ENCODE measurements around the gene CYCS. TPM values are rescaled to one million over a fixed set of nuclear protein-coding genes. Genes with fewer than 3 reads are reported as not detected.

CYCS gene
- total and polyA plus RNA-seq, 11 donors: 125 to 774 (median 524) TPM

GRCh38 chr7:25158966-25159365 is 33.9 kb upstream of the CYCS start:
- Histone ChIP-seq H3K9me3 (no peaks in the 10 kb centered on the region), H3K4me1 (no peaks in the 10 kb centered on the region), H3K27me3 (no peaks in the 10 kb centered on the region), H3K36me3 (peaks cover 0 to 16% (median 4%) of the 10 kb centered on the region in 9 donors), H3K4me3 (no peak overlapping the region), H3K27ac (no peak overlapping the region)
- DNase-seq (no peak), ATAC-seq (no peak)
- WGBS, 4 donors: 86 to 93% (median 93%) methylated on average over 4 of the region's 4 CpGs
- intact Hi-C loops (cut with DNase I): loop anchor here in 1 of 10 donors (2.0 kb wide), 1 partner anchor 60 kb away; no protein-coding TSS in a partner anchor
- no peak for TF ChIP-seq POLR2A (IDR thresholded peaks at IDR 0.05)
- TF ChIP-seq, protein P1, sequence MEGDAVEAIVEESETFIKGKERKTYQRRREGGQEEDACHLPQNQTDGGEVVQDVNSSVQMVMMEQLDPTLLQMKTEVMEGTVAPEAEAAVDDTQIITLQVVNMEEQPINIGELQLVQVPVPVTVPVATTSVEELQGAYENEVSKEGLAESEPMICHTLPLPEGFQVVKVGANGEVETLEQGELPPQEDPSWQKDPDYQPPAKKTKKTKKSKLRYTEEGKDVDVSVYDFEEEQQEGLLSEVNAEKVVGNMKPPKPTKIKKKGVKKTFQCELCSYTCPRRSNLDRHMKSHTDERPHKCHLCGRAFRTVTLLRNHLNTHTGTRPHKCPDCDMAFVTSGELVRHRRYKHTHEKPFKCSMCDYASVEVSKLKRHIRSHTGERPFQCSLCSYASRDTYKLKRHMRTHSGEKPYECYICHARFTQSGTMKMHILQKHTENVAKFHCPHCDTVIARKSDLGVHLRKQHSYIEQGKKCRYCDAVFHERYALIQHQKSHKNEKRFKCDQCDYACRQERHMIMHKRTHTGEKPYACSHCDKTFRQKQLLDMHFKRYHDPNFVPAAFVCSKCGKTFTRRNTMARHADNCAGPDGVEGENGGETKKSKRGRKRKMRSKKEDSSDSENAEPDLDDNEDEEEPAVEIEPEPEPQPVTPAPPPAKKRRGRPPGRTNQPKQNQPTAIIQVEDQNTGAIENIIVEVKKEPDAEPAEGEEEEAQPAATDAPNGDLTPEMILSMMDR (IDR thresholded peaks at IDR 0.05): no peak

GRCh38 chr7:25151773-25152172 is 26.7 kb upstream of the CYCS start:
- intact Hi-C loops (cut with DNase I): no loop called here
- ATAC-seq (no peak), DNase-seq (no peak)
- Histone ChIP-seq H3K4me1 (no peaks in the 10 kb centered on the region), H3K36me3 (peaks cover 0 to 32% (median 4%) of the 10 kb centered on the region in 9 donors), H3K4me3 (no peak overlapping the region), H3K9me3 (no peaks in the 10 kb centered on the region), H3K27me3 (no peaks in the 10 kb centered on the region), H3K27ac (no peak overlapping the region)
- 81 to 94% (median 90%) methylated on average over 2 of the region's 2 CpGs for WGBS, 4 donors
- no peak for TF ChIP-seq POLR2A (IDR thresholded peaks at IDR 0.05)
- TF ChIP-seq, protein P1 (IDR thresholded peaks at IDR 0.05): no peak

DNA sequence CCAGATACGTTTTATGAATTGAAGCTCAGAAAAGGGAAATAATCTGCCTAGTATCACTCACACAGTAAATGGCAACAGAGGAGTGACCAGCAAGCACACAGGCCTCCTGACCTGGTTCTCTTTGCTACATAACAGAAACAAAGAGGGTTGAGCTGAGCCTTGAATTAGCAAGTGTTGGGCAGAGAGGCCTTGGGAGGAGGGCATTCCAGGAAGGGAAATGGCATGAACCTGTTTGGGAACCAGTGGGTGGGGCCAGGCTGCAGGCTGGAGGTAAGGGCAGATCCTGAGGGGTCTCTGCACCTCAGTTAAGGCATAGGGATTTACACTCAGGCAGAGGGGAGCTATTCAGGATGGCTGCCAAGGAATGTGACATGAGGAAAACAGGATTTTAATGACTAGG is 24.8 kb upstream of the CYCS start:
- TF ChIP-seq, protein P1 (IDR thresholded peaks at IDR 0.05): no peak
- TF ChIP-seq POLR2A (IDR thresholded peaks at IDR 0.05): no peak
- Histone ChIP-seq H3K4me3 (no peak overlapping the region), H3K4me1 (no peaks in the 10 kb centered on the region), H3K27me3 (no peaks in the 10 kb centered on the region), H3K36me3 (peaks cover 0 to 29% (median 3%) of the 10 kb centered on the region in 9 donors), H3K9me3 (no peaks in the 10 kb centered on the region), H3K27ac (no peak overlapping the region)
- no peak for ATAC-seq
- intact Hi-C loops (cut with DNase I): no loop called here
- DNase-seq: no peak
- WGBS, 4 donors: 89 to 96% (median 93%) methylated on average over 1 of the region's 1 CpG

GRCh38 chr7:25148772-25149575 is 23.9 kb upstream of the CYCS start:
- peaks cover 0 to 21% (median 0%) of the 10 kb centered on the region in 9 donors for H3K36me3 ChIP-seq
- ATAC-seq (no peak), DNase-seq (no peak)
- no peaks in the 10 kb centered on the region for H3K9me3 ChIP-seq
- H3K27me3 ChIP-seq: no peaks in the 10 kb centered on the region
- H3K4me1 ChIP-seq: no peaks in the 10 kb centered on the region
- TF ChIP-seq, protein P1 (IDR thresholded peaks at IDR 0.05): no peak
- TF ChIP-seq POLR2A (IDR thresholded peaks at IDR 0.05): no peak
- 88 to 92% (median 89%) methylated on average over 5 of the region's 5 CpGs for WGBS, 4 donors
- no peak overlapping the region for H3K4me3 ChIP-seq
- no peak overlapping the region for H3K27ac ChIP-seq
- intact Hi-C loops (cut with DNase I): no loop called here
